ENCODE data around the gene CDHR1. TPM values are rescaled to one million over a fixed set of nuclear protein-coding genes. Genes with fewer than 3 reads are reported as not detected.

Gene CDHR1
- total and polyA plus RNA-seq, 8 donors, result 0.06 to 77.6 (median 3.5) TPM; not detected in 4

GRCh38 chr10:84233940-84234339 lies 39.6 kb downstream of the CDHR1 start:
- intact Hi-C loops (cut with DNase I; ENCODE audit: low total_unique reads), result no loop called here
- WGBS, 5 donors, result 75 to 86% (median 84%) methylated on average over 4 of the region's 4 CpGs; no CpG with 5 or more reads in 1 of the 5 donors
- Histone ChIP-seq H3K4me1 (no peaks in the 10 kb centered on the region), H3K27me3 (peaks cover 0 to 27% (median 9%) of the 10 kb centered on the region in 3 donors), H3K9me3 (peaks cover 0 to 4% (median 0%) of the 10 kb centered on the region in 4 donors), H3K27ac (no peak overlapping the region), H3K36me3 (no peaks in the 10 kb centered on the region), H3K4me3 (no peak overlapping the region)
- no peak for DNase-seq
- TF ChIP-seq EP300 (IDR thresholded peaks at IDR 0.05), result no peak
- no peak for TF ChIP-seq POLR2AphosphoS5 (IDR thresholded peaks at IDR 0.05)
- no peak for TF ChIP-seq POLR2A (IDR thresholded peaks at IDR 0.05)
- no peak for TF ChIP-seq CTCF (IDR thresholded peaks at IDR 0.05)

GRCh38 chr10:84234479-84234878 lies 40.1 kb downstream of the CDHR1 start:
- Histone ChIP-seq H3K9me3 (peaks cover 0 to 4% (median 0%) of the 10 kb centered on the region in 4 donors), H3K27ac (no peak overlapping the region), H3K4me3 (no peak overlapping the region), H3K36me3 (no peaks in the 10 kb centered on the region), H3K4me1 (no peaks in the 10 kb centered on the region), H3K27me3 (peaks cover 0 to 27% (median 9%) of the 10 kb centered on the region in 3 donors)
- 76 to 90% (median 89%) methylated on average over 4 of the region's 4 CpGs for WGBS, 5 donors
- no peak for TF ChIP-seq POLR2A (IDR thresholded peaks at IDR 0.05)
- TF ChIP-seq CTCF (IDR thresholded peaks at IDR 0.05), result no peak
- DNase-seq, result no peak
- intact Hi-C loops (cut with DNase I; ENCODE audit: low total_unique reads), result no loop called here

- WGBS, 5 donors, result 64 to 75% (median 74%) methylated on average over 4 of the region's 4 CpGs
- Histone ChIP-seq H3K4me1 (no peaks in the 10 kb centered on the region), H3K4me3 (no peak overlapping the region), H3K9me3 (peaks cover 0 to 4% (median 0%) of the 10 kb centered on the region in 4 donors), H3K36me3 (no peaks in the 10 kb centered on the region), H3K27me3 (peaks cover 0 to 27% (median 9%) of the 10 kb centered on the region in 3 donors), H3K27ac (no peak overlapping the region)
- DNase-seq, result no peak
- intact Hi-C loops (cut with DNase I; ENCODE audit: low total_unique reads), result no loop called here
- TF ChIP-seq POLR2A (IDR thresholded peaks at IDR 0.05), result no peak
Measured at GRCh38 chr10:84235096-84235495, 40.8 kb downstream of the CDHR1 start.

GRCh38 chr10:84236807-84237198 lies 42.5 kb downstream of the CDHR1 start:
- peaks cover 0 to 27% (median 9%) of the 10 kb centered on the region in 3 donors for H3K27me3 ChIP-seq
- no peak overlapping the region for H3K27ac ChIP-seq
- H3K36me3 ChIP-seq, result no peaks in the 10 kb centered on the region
- peaks cover 0 to 4% (median 0%) of the 10 kb centered on the region in 4 donors for H3K9me3 ChIP-seq
- TF ChIP-seq POLR2A (IDR thresholded peaks at IDR 0.05), result no peak
- TF ChIP-seq EP300 (IDR thresholded peaks at IDR 0.05), result no peak
- no peak for TF ChIP-seq CTCF (IDR thresholded peaks at IDR 0.05)
- no peak for TF ChIP-seq POLR2AphosphoS5 (IDR thresholded peaks at IDR 0.05)
- intact Hi-C loops (cut with DNase I; ENCODE audit: low total_unique reads), result no loop called here
- 80 to 91% (median 86%) methylated on average over 6 of the region's 6 CpGs for WGBS, 5 donors
- no peaks in the 10 kb centered on the region for H3K4me1 ChIP-seq
- DNase-seq, result no peak
- no peak overlapping the region for H3K4me3 ChIP-seq

- DNase-seq, result no peak
- no peak overlapping the region for H3K4me3 ChIP-seq
- no peak overlapping the region for H3K27ac ChIP-seq
- H3K27me3 ChIP-seq, result peaks cover 0 to 27% (median 9%) of the 10 kb centered on the region in 3 donors
- TF ChIP-seq EP300 (IDR thresholded peaks at IDR 0.05) (no peak), POLR2AphosphoS5 (IDR thresholded peaks at IDR 0.05) (no peak), CTCF (IDR thresholded peaks at IDR 0.05) (no peak), POLR2A (IDR thresholded peaks at IDR 0.05) (no peak)
- intact Hi-C loops (cut with DNase I; ENCODE audit: low total_unique reads), result no loop called here
- H3K36me3 ChIP-seq, result no peaks in the 10 kb centered on the region
- H3K9me3 ChIP-seq, result peaks cover 0 to 4% (median 0%) of the 10 kb centered on the region in 4 donors
- H3K4me1 ChIP-seq, result no peaks in the 10 kb centered on the region
- 48 to 66% (median 53%) methylated on average over 27 to 52 of the region's 52 CpGs for WGBS, 5 donors
Measured at GRCh38 chr10:84237199-84238051, 43.1 kb downstream of the CDHR1 start.

All from stomach (tissue), 9 donors.